GM21390 (cell line): ENCODE results near the gene KRTAP16-1.
"Not testable (repeated sequence)": the region's sequence is repeated elsewhere in the genome, so short reads cannot be mapped to it uniquely, and the experiment has no call there.

Experiments
- ATAC-seq: cut with Tn5 transposase; IDR thresholded peaks from one replicate; pipeline ENCODE4 v1.9.1; 2021; ENCODE audit not compliant: unreplicated experiment

KRTAP16-1 gene

GRCh38 chr17:41301916-41302901 is 6.9 kb downstream of the KRTAP16-1 start, which contains the start of gene KRTAP29-1:
Gene KRTAP29-1 (minus strand): TSS chr17:41302851. CDS start chr17:41302851, 0 bp downstream.
- ATAC-seq, result no peak

GRCh38 chr17:41301204-41301790 is 7.8 kb downstream of the KRTAP16-1 start:
- ATAC-seq, result no peak

DNA sequence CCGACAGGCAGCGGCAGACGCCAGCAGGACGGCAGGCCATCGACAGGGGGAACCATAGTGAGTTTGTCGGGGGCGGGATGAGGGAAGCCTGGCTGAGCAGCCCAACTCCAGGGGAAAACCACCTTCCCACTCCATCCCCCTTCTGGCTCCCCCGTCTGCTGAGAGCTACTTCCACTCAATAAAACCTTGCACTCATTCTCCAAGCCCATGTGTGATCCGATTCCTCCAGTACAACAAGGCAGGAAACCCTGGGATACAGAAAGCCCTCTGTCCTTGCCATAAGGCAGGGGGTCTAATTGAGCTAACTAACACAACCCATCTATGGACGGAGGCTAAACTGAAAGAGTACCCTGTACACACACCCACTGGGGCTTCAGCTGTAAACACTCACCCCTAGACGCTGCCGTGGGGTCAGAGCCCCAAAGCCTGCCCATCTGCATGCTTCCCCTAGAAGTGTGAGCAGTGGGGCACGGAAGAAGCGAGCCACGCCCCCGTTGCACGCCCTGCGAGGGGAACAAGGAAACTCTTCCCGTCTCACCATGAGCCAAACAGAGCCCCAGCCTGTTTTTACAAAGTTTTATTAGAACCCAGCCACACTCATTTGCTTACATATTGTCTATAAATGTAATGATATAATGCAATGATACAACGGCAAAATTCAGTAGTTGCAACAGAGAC is 10.5 kb downstream of the KRTAP16-1 start:
- ATAC-seq, result no peak

DNA sequence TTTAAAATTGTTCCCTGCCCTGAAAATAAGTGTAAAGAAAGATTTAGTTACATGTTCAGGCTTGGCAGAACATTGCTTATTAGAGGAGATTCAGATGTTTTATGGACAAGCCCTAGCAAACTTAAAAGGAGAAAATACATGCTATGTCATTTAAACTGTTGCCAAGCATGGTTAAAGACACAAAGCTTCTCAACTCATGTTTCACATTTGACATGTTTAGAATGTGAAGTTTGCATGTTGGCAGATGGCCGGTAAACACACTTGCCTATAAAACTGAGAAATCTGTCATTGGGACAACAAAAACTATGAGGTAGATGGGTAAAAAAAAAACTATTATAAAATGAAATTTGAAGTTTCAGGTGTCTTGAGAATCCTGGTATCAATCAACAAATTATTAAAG is 12.3 kb downstream of the KRTAP16-1 start:
- no peak for ATAC-seq

GRCh38 chr17:41294016-41294415 is 15.1 kb downstream of the KRTAP16-1 start:
- no peak for ATAC-seq

- ATAC-seq, result no peak
Observed at GRCh38 chr17:41287050-41287449, 22.1 kb downstream of the KRTAP16-1 start.

GRCh38 chr17:41284546-41284945 is 24.6 kb downstream of the KRTAP16-1 start:
- ATAC-seq, result no peak

DNA sequence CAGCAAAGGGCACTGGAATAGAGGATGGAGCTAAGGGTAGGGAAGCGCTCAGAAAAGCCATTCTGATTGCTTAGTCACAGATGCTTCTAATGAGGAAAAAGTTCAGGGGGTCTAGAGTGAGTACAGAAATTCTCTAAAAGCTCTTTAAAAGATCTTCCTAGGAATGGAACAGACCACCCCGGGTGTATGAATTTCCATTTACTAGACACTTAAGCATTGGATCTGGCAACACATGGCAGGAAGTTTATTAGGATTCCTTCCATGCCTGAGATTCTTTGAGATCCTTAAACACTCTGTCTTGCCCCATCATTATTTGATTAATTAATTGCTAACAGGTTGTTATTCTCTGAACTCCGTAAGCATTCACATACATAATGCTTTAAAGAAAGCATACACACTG is 25.1 kb downstream of the KRTAP16-1 start:
- ATAC-seq, result no peak

DNA sequence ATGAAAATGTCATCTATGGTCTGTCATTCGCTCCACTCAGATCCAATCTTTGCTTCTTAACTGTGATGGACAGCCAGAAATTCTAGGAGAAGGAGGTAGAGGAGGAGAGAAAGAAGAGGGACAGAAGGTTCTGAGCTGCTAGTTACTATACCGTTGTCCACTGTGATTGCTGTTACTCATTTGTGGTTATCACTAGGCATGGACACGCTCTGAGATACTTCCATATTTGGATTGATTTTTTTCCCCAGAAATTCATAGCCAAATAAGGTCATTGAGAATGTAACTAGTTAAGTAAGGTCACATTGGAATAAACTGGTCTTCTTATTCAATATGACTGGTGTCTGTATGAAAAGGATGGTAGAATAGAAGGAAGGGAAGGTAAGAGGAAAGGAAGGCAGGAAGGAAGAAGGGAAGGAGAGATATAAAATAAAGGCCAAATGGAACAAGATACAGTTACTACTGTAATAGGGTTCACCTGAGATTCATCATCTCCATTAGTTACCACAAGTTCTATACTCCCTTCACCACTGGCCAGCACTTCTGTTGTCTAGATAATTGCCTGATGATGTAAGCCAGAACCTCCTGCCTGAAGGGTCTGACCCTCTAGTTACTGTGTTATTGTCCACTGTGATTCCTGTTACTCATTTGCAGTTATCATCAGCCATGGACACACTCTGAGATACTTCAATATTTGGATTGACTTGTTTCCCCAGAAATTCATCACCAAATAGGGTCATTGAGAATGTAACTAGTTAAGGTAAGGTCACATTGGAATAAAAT is 30.7 kb downstream of the KRTAP16-1 start:
- ATAC-seq, result no peak

DNA sequence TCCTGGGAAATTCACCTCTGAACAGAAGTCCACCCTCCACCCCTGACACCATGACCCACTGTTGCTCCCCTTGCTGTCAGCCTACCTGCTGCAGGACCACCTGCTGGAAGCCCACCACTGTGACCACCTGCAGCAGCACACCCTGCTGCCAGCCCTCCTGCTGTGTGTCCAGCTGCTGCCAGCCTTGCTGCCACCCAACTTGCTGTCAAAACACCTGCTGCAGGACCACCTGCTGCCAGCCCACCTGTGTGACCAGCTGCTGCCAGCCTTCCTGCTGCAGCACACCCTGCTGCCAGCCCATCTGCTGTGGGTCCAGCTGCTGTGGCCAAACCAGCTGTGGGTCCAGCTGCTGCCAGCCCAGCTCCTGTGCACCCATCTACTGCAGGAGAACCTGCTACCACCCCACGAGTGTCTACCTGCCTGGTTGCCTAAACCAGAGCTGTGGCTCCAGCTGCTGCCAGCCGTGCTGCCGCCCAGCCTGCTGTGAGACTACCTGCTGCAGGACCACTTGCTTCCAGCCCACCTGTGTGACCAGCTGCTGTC is 33.4 kb downstream of the KRTAP16-1 start, which contains the start of gene KRTAP9-7:
KRTAP9-7 (plus strand) TSS at position 51 of the 543 bp plus-strand sequence; CDS start at position 51, 0 bp downstream.
- ATAC-seq, result not testable (repeated sequence)

DNA sequence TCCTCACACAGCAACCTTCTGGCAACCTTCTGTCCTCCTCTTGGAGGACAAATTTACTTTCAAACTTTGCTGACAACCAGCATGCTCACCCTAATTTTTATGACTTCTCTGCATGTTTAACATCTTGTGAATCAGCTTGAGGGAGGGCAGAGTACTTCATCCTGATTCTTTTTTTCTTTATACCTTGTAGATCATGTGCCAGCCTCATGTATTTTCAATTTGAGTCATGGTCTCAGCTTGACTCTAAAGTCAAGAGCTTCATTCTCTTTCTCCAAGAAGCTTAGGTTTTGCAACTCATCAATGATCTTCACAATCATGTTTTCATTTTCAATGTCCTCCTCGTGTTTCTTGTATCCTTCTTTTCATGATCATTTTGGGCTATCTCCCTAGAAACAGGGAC is 37.3 kb downstream of the KRTAP16-1 start:
- no peak for ATAC-seq

GRCh38 chr17:41271323-41271722 is 37.8 kb downstream of the KRTAP16-1 start:
- ATAC-seq, result not testable (repeated sequence)

GRCh38 chr17:41267711-41268110 is 41.4 kb downstream of the KRTAP16-1 start:
- no peak for ATAC-seq

- ATAC-seq, result no peak
Observed at GRCh38 chr17:41265078-41265477, 44.0 kb downstream of the KRTAP16-1 start, which contains the start of gene KRTAP9-6. Gene KRTAP9-6 (plus strand): TSS chr17:41265378. CDS start chr17:41265378, 0 bp downstream.

DNA sequence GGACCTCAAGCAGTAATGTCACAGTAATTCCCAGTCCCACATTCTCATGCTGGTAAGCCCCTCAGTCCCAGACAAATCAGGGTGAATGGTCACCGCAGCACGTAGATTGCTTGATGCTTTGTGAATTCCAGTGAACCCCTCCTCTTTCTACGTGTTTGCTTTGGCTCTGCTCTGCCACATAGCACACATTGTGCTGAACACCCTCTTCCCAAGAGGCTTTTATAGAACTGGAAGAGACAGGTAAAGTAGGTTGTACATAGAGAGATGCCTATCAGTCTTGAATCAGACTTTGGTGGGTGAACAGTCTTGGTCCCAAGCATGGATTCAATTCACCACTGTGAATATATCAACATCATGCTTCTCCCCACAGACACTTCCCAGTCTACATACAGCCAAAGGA is 44.5 kb downstream of the KRTAP16-1 start:
- ATAC-seq, result no peak

DNA sequence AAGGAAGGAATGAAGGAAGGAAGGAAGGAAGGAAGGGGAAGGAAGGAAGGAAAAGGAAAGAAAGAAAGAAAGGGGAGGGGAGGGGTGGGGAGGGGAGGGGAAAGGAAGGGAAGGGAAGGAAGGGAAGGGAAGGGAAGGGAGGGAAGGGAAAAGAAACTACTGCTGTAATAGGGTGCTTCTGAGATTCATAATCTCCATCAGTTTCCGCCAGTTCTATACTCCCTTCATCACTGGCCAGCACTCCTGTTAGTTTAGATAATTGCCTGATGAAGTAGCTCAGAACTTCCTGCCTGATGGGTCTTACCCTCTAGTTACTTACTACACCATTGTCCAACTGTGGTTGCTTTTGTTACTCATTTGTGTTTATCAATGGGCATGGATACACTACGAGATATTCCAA is 45.9 kb downstream of the KRTAP16-1 start:
- no peak for ATAC-seq

GRCh38 chr17:41258406-41258805 is 50.7 kb downstream of the KRTAP16-1 start:
- no peak for ATAC-seq
